ENCODE data around the gene NISCH. TPM values are rescaled to one million over a fixed set of nuclear protein-coding genes. Genes with fewer than 3 reads are reported as not detected.

Gene NISCH
- total RNA-seq: 27.3 and 65.7 TPM in 2 replicates

GRCh38 chr3:52455283-52456168 lies at the start of gene NISCH:
Gene NISCH, plus strand, starts transcription at chr3:52455604. Its CDS starts 38 bp downstream, at chr3:52455642.

GRCh38 chr3:52444860-52445793 lies 10.3 kb upstream of the NISCH start, which contains the start of gene SEMA3G:
Gene SEMA3G, minus strand, starts transcription at chr3:52445103. Its CDS starts 76 bp downstream, at chr3:52445027.

GRCh38 chr3:52453496-52454249 lies 1.7 kb upstream of the NISCH start, which contains the start of gene TNNC1:
Gene TNNC1, minus strand, starts transcription at chr3:52454041. Its CDS starts 26 bp downstream, at chr3:52454015.

GRCh38 chr3:52494886-52495495 lies 39.6 kb downstream of the NISCH start, which contains the start of gene STAB1:
Gene STAB1, plus strand, starts transcription at chr3:52495338. Its CDS starts 76 bp downstream, at chr3:52495414.

GRCh38 chr3:52533623-52534280 lies 78.3 kb downstream of the NISCH start, which contains the start of gene NT5DC2:
Gene NT5DC2, minus strand, starts transcription at chr3:52533857. Its CDS starts 120 bp downstream, at chr3:52533737.

GRCh38 chr3:52536369-52537164 lies 81.2 kb downstream of the NISCH start, which contains the start of gene UQCC5:
Gene UQCC5, plus strand, starts transcription at chr3:52536605. Its CDS starts 151 bp downstream, at chr3:52536756.

Other genes starting within 250 kb of the NISCH start
- 0.07 TPM in 1 of 2 replicates, not detected in the other for gene TLR9, start 230.0 kb upstream of the NISCH start, total RNA-seq
- 37.3 and 51.0 TPM in 2 replicates for gene TWF2, start 216.4 kb upstream of the NISCH start, total RNA-seq
- 2.7 and 8.1 TPM in 2 replicates for gene PPM1M, start 209.8 kb upstream of the NISCH start, total RNA-seq
- gene WDR82, start 177.0 kb upstream of the NISCH start, total RNA-seq: 84.8 and 99.4 TPM in 2 replicates
- 2.4 and 6.2 TPM in 2 replicates for gene GLYCTK, start 167.8 kb upstream of the NISCH start, total RNA-seq
- 0.68 and 1.9 TPM in 2 replicates for gene DNAH1, start 139.3 kb upstream of the NISCH start, total RNA-seq
- gene BAP1, start 45.6 kb upstream of the NISCH start, total RNA-seq: 77.5 and 103 TPM in 2 replicates
- gene PHF7, start 44.9 kb upstream of the NISCH start, total RNA-seq: 8.7 and 10.3 TPM in 2 replicates
- gene SEMA3G, start 10.5 kb upstream of the NISCH start, total RNA-seq: 0.28 and 0.34 TPM in 2 replicates
- gene TNNC1, start 1.6 kb upstream of the NISCH start, total RNA-seq: 0.68 TPM in 1 of 2 replicates, not detected in the other
- gene STAB1, start 39.7 kb downstream of the NISCH start, total RNA-seq: under 0.01 and 0.07 TPM in 2 replicates
- gene NT5DC2, start 78.3 kb downstream of the NISCH start, total RNA-seq: 16.7 and 64.4 TPM in 2 replicates
- gene UQCC5, start 81.0 kb downstream of the NISCH start, total RNA-seq: 3.1 and 8.5 TPM in 2 replicates
- 70.1 and 109 TPM in 2 replicates for gene PBRM1, start 230.3 kb downstream of the NISCH start, total RNA-seq
- 186 and 219 TPM in 2 replicates for gene GNL3, start 230.4 kb downstream of the NISCH start, total RNA-seq

Measured in nasal cavity respiratory epithelium epithelial cell of viscerocranial mucosa (primary cell).